Activated B cell treated with CpG ODN at 0.5 μM for 24 hours (primary cell): ENCODE results near the gene ITFG1. TPM values are rescaled to one million over a fixed set of nuclear protein-coding genes. Genes with fewer than 3 reads are reported as not detected.

Experiments
- ATAC-seq: fragments of 200-7000 bp; cut with Tn5 transposase; one replicate; pipeline ENCODE4 v1.10.0; 2021; ENCODE audit warnings: low read depth, mild to moderate bottlenecking, moderate library complexity
- CTCF ChIA-PET: fragments of 350-600 bp; sonication (Branson Sonifier 250); formaldehyde crosslinking; loops from one replicate; lab custom pipeline; 2021; ENCODE audit warnings: antibody characterized with exemption; lab: Charles Lee
- POLR2A ChIA-PET: fragments of 350-600 bp; sonication (Branson Sonifier 250); formaldehyde crosslinking; loops from one replicate; lab custom pipeline; 2021; ENCODE audit warnings: antibody characterized with exemption; lab: Charles Lee
- DNase-seq: peaks from one replicate; pipeline ENCODE4 v3.0.0; 2022
- H3K27ac Mint-ChIP-seq: one replicate; pipeline ENCODE4 v1.8.0; 2020; ENCODE audit warnings: mixed read lengths
- H3K27me3 Mint-ChIP-seq: one replicate; pipeline ENCODE4 v1.8.0; 2021; ENCODE audit warnings: mixed read lengths
- H3K36me3 Mint-ChIP-seq: one replicate; pipeline ENCODE4 v1.8.0; 2021; ENCODE audit warnings: low read depth, mixed read lengths
- H3K4me1 Mint-ChIP-seq: one replicate; pipeline ENCODE4 v1.8.0; 2021; ENCODE audit warnings: mixed read lengths
- H3K4me3 Mint-ChIP-seq: one replicate; pipeline ENCODE4 v1.8.0; 2020; ENCODE audit warnings: mild to moderate bottlenecking, mixed read lengths
- H3K9me3 Mint-ChIP-seq: one replicate; pipeline ENCODE4 v1.8.0; 2020; ENCODE audit warnings: mixed read lengths
- intact Hi-C: fragments of 100-400 bp; cut with micrococcal nuclease; formaldehyde crosslinking; loops from one replicate; pipeline ENCODE4 v1.15.1; 2024
- total RNA-seq: library from RNA; stranded (reverse); gene quantifications from 2 replicates; pipeline ENCODE4 v1.2.3, GENCODE V29; 2022
- TF ChIP-seq, protein P1 (sequence below): fragments of 200-600 bp; IDR thresholded peaks from one replicate; pipeline ENCODE4 v1.8.0; 2022; ENCODE audit warnings: antibody characterized with exemption, mild to moderate bottlenecking

ITFG1 gene
- total RNA-seq, 1 donor from 2014 or later: 30.9 TPM

DNA sequence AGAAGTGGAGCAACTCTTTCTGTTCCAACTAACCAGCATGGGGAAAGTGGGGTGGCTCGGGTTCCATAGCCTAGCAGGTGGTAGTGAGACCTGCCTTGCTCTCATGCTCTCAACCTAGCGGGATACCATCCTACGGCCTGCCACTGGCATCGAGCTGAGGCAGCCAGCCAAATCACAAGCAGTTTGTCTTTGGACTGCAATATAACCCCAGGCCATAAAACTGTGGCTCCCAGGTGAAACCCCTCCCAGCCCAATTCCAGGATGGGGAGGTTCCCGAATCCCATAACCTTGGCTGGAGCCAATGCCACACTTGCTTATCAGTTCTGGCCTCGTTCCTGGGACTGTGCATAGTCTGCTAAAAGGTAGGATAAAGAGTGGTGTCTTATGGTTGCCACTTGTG is 161.3 kb downstream of the ITFG1 start:
- Mint-ChIP-seq H3K36me3 (peaks cover 50% of the 10 kb centered on the region), H3K9me3 (peaks cover 13% of the 10 kb centered on the region), H3K4me3 (no peak overlapping the region), H3K27me3 (no peaks in the 10 kb centered on the region), H3K4me1 (no peaks in the 10 kb centered on the region), H3K27ac (no peak overlapping the region)
- TF ChIP-seq, protein P1, sequence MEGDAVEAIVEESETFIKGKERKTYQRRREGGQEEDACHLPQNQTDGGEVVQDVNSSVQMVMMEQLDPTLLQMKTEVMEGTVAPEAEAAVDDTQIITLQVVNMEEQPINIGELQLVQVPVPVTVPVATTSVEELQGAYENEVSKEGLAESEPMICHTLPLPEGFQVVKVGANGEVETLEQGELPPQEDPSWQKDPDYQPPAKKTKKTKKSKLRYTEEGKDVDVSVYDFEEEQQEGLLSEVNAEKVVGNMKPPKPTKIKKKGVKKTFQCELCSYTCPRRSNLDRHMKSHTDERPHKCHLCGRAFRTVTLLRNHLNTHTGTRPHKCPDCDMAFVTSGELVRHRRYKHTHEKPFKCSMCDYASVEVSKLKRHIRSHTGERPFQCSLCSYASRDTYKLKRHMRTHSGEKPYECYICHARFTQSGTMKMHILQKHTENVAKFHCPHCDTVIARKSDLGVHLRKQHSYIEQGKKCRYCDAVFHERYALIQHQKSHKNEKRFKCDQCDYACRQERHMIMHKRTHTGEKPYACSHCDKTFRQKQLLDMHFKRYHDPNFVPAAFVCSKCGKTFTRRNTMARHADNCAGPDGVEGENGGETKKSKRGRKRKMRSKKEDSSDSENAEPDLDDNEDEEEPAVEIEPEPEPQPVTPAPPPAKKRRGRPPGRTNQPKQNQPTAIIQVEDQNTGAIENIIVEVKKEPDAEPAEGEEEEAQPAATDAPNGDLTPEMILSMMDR: no peak
- ATAC-seq (no peak), DNase-seq (no peak)
- intact Hi-C loops: no loop called here
- ChIA-PET POLR2A (no interaction called here), CTCF (no interaction called here)

DNA sequence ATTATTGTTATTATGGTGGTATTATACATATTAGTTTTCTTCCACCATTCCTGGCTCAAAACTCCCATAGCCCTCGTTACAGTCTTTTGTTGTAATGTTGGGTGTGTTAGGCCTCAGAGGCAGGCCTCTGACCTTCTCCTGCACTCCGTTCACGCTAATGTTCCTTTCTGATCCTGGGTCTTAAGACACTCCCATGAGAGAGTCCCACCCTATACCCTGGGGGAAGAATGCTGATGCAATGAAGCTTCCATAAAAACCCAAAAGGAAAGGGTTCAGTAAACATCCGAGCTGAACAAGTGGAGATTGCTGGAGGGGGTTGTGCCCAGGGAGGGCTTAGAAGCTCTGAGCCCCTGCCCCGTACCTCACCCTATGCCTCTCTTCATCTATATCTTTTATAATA is 175.9 kb downstream of the ITFG1 start:
- POLR2A ChIA-PET: no interaction called here
- no peak for DNase-seq
- Mint-ChIP-seq H3K4me3 (no peak overlapping the region), H3K9me3 (peaks cover 16% of the 10 kb centered on the region), H3K36me3 (peaks cover 31% of the 10 kb centered on the region), H3K27me3 (no peaks in the 10 kb centered on the region), H3K4me1 (no peaks in the 10 kb centered on the region), H3K27ac (no peak overlapping the region)
- CTCF ChIA-PET: interaction anchor here (1.5 kb wide), 1 partner anchor 26 kb away, joined by 3 read pairs; no protein-coding TSS in a partner anchor
- intact Hi-C loops: no loop called here
- TF ChIP-seq, protein P1: no peak
- ATAC-seq: no peak

DNA sequence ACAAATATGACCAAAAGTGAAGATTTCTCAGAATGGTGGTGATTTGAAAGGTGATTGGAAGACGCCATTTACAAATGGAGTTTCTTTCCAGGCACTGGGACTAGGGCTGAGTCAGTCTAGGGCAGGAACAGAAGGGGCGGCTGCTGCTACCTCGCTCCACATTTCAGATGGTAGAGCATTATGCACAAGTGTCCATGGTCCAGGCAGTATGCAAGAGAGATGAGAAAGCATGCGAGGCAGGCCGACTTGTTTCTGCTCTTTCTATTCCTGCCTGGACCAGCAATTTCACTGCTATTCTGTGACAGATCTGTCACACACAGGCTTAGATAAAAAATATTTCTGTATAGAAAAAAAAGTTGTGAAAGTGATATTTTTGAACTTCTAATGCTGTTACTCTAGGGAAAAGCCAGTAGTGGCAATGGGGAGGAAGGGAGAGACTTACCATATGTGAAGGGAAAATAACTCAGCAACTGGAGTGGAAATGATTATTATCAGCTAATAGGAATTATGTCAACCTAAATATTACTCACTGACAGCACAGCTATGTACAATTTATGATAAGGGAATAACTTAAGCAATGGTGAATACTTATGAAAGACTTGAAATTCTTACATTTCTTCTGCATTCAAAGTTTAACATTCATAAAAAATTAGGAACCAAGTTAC is 182.4 kb downstream of the ITFG1 start:
- intact Hi-C loops: no loop called here
- Mint-ChIP-seq H3K36me3 (peaks cover 12% of the 10 kb centered on the region), H3K27me3 (no peaks in the 10 kb centered on the region), H3K9me3 (peaks cover 9% of the 10 kb centered on the region), H3K4me1 (no peaks in the 10 kb centered on the region), H3K27ac (no peak overlapping the region), H3K4me3 (no peak overlapping the region)
- ATAC-seq (no peak), DNase-seq (no peak)
- POLR2A ChIA-PET: no interaction called here
- TF ChIP-seq, protein P1: no peak
- CTCF ChIA-PET: no interaction called here

GRCh38 chr16:47276522-47276921 is 184.3 kb downstream of the ITFG1 start:
- intact Hi-C loops: no loop called here
- no peaks in the 10 kb centered on the region for H3K4me1 Mint-ChIP-seq
- H3K4me3 Mint-ChIP-seq: no peak overlapping the region
- TF ChIP-seq, protein P1: no peak
- ChIA-PET CTCF (no interaction called here), POLR2A (no interaction called here)
- ATAC-seq (no peak), DNase-seq (no peak)
- no peak overlapping the region for H3K27ac Mint-ChIP-seq
- H3K9me3 Mint-ChIP-seq: no peaks in the 10 kb centered on the region
- H3K27me3 Mint-ChIP-seq: no peaks in the 10 kb centered on the region
- peaks cover 15% of the 10 kb centered on the region for H3K36me3 Mint-ChIP-seq

- no peak for DNase-seq
- POLR2A ChIA-PET: no interaction called here
These were observed 197.9 kb downstream of the ITFG1 start for GRCh38 chr16:47262938-47263337.

More at GRCh38 chr16:47262938-47263337, 197.9 kb downstream of the ITFG1 start:
- Mint-ChIP-seq H3K27me3 (no peaks in the 10 kb centered on the region), H3K4me1 (no peaks in the 10 kb centered on the region), H3K4me3 (no peak overlapping the region), H3K36me3 (peaks cover 29% of the 10 kb centered on the region), H3K9me3 (no peaks in the 10 kb centered on the region), H3K27ac (no peak overlapping the region)
- TF ChIP-seq, protein P1: no peak
- intact Hi-C loops: no loop called here
- CTCF ChIA-PET: no interaction called here
- ATAC-seq: no peak
